Spleen (tissue), 11 donors: ENCODE data around the gene EHD4. TPM values are rescaled to one million over a fixed set of nuclear protein-coding genes. Genes with fewer than 3 reads are reported as not detected.

Experiments used
- DNase-seq: peaks from one replicate; pipeline ENCODE4 v3.0.0-alpha.2; 2020
- H3K27ac ChIP-seq, 8 donors: fragments of 200-600 bp; sonication (generic) in 7 of 8; 1 replicate in 4 of 8; 2 replicates in 4 of 8; pipeline versions ENCODE4 v1.5.0 to v1.8.0; 2016 to 2021; ENCODE audit warnings: inconsistent platforms in 4 of 8, mild to moderate bottlenecking in 4 of 8, moderate library complexity in 1 of 8
- H3K27me3 ChIP-seq, 7 donors: fragments of 200-600 bp; sonication (generic) in 6 of 7; replicated peaks in 1 of 7; 1 replicate in 4 of 7; 2 replicates in 3 of 7; pipeline versions ENCODE4 v1.5.0 to v1.8.0; 2016 to 2021; ENCODE audit warnings: inconsistent platforms in 3 of 7, mild to moderate bottlenecking in 1 of 7
- H3K36me3 ChIP-seq, 6 donors: fragments of 200-600 bp; sonication (generic) in 5 of 6; 1 replicate in 4 of 6; 2 replicates in 2 of 6; pipeline versions ENCODE4 v1.5.0 to v1.8.0; 2016 to 2021; ENCODE audit warnings: inconsistent platforms in 2 of 6
- H3K4me1 ChIP-seq, 6 donors: fragments of 200-600 bp; sonication (generic) in 5 of 6; 1 replicate in 3 of 6; 2 replicates in 3 of 6; pipeline versions ENCODE4 v1.5.0 to v1.8.0; 2016 to 2021; ENCODE audit warnings: inconsistent platforms in 3 of 6
- H3K4me3 ChIP-seq, 8 donors: fragments of 200-600 bp; sonication (generic) in 7 of 8; 1 replicate in 4 of 8; 2 replicates in 4 of 8; pipeline versions ENCODE4 v1.5.0 to v1.8.0; 2016 to 2021; ENCODE audit warnings: inconsistent platforms in 4 of 8, mild to moderate bottlenecking in 4 of 8, moderate library complexity in 2 of 8
- H3K9me3 ChIP-seq, 8 donors: fragments of 200-600 bp; sonication (generic) in 7 of 8; 1 replicate in 4 of 8; 2 replicates in 4 of 8; pipeline versions ENCODE4 v1.5.0 to v1.8.0; 2016 to 2021; ENCODE audit warnings: inconsistent platforms in 4 of 8
- CTCF ChIP-seq, 11 experiments: fragments of 200-600 bp in 7 of 11; fragments of 450-650 bp in 4 of 11; sonication (generic) in 4 of 11; IDR thresholded peaks in 8 of 11; conservative IDR thresholded peaks in 3 of 11; 1 replicate in 7 of 11; 2 replicates in 4 of 11; pipeline versions ENCODE4 v1.4.0 to v1.8.0; 2016 to 2021; ENCODE audit warnings: antibody characterized with exemption in 11 of 11, inconsistent platforms in 4 of 11, mild to moderate bottlenecking in 1 of 11
- POLR2A ChIP-seq, 3 donors: fragments of 450-650 bp; IDR thresholded peaks; one replicate each; pipeline ENCODE4 v1.5.1; 2017; ENCODE audit warnings: antibody characterized with exemption in 3 of 3, mild to moderate bottlenecking in 1 of 3
- POLR2AphosphoS5 ChIP-seq, 3 donors: sonication (generic); formaldehyde crosslinking; IDR thresholded peaks; one replicate each; pipeline ENCODE4 v1.5.1; 2017; ENCODE audit warnings: antibody characterized with exemption in 3 of 3
- WGBS, 5 donors: extraction: QIAGEN DNeasy Blood & Tissue Kit in 3 of 5; methylation state at CpG; one replicate each; pipeline versions ENCODE4 v1.1.5 to v1.1.7; 2013 to 2018; 5-methylcytosine and 5-hydroxymethylcytosine counted together
- intact Hi-C: fragments of 100-400 bp; cut with DNase I; formaldehyde crosslinking; loops from one replicate; pipeline ENCODE4 v1.15.0; 2023; ENCODE audit warnings: low total_unique reads
- polyA plus RNA-seq, 3 donors: library from polyadenylated mRNA; stranded (reverse); fragments of 200-250 nt; gene quantifications; one replicate each; pipeline ENCODE4 v1.2.1, GENCODE V29; 2013
- total RNA-seq, 7 donors: library from RNA; depleted of rRNA in 3 of 7; stranded (reverse); fragments of >200 nt in 3 of 7; fragmentation: NEBNext Ultra II Directional in 4 of 7; extraction: Animal tissue kit (Norgen Biotek cat#: 25700) in 4 of 7; gene quantifications; one replicate each; pipeline versions ENCODE4 v1.1.0 to v1.2.1, GENCODE V29; 2016 to 2021
- donor health status: healthy with polysubstance abuse.
- donor health status: DM: no; HTN: no; CAD: no; lungs with moderate emphysema.
- donor health status: DM: no; HTN: no; CAD: no.
- donor health status: Bipolar disorder and iron deficiency.
- donor health status: healthy.
- donor health status: DM: no; HTN: no; CAD: no.
- donor health status: DM: yes; HTN: yes; CAD: no.

The EHD4 gene
- total and polyA plus RNA-seq, 10 donors = 5.5 to 33.2 (median 21.7) TPM

- TF ChIP-seq POLR2A (IDR thresholded peaks at IDR 0.05) = no peak
- no peak for TF ChIP-seq CTCF (IDR thresholded peaks at IDR 0.05 in 8 of 11, conservative IDR thresholded peaks at IDR 0.05 in 3 of 11)
- no peak for TF ChIP-seq POLR2AphosphoS5 (IDR thresholded peaks at IDR 0.05)
- H3K36me3 ChIP-seq = no peaks in the 10 kb centered on the region
- DNase-seq = no peak
- no peaks in the 10 kb centered on the region for H3K9me3 ChIP-seq
- no peak overlapping the region for H3K27ac ChIP-seq
- intact Hi-C loops = no loop called here
- WGBS, 5 donors = 66 to 78% (median 71%) methylated on average over 9 of the region's 9 CpGs
- no peaks in the 10 kb centered on the region for H3K4me1 ChIP-seq
- H3K27me3 ChIP-seq = peaks cover 0 to 18% (median 0%) of the 10 kb centered on the region in 7 donors
- H3K4me3 ChIP-seq = no peak overlapping the region
Measured at GRCh38 chr15:41870689-41871081, 101.7 kb downstream of the EHD4 start.

GRCh38 chr15:41869770-41870688, 102.3 kb downstream of the EHD4 start:
- Histone ChIP-seq H3K27me3 (peaks cover 0 to 19% (median 0%) of the 10 kb centered on the region in 7 donors), H3K4me1 (no peaks in the 10 kb centered on the region), H3K36me3 (no peaks in the 10 kb centered on the region), H3K27ac (no peak overlapping the region), H3K4me3 (no peak overlapping the region), H3K9me3 (no peaks in the 10 kb centered on the region)
- WGBS, 5 donors = 86 to 95% (median 91%) methylated on average over 19 to 42 of the region's 42 CpGs
- intact Hi-C loops = no loop called here
- TF ChIP-seq POLR2A (IDR thresholded peaks at IDR 0.05) = no peak
- TF ChIP-seq CTCF (IDR thresholded peaks at IDR 0.05 in 8 of 11, conservative IDR thresholded peaks at IDR 0.05 in 3 of 11) = no peak
- no peak for TF ChIP-seq POLR2AphosphoS5 (IDR thresholded peaks at IDR 0.05)
- DNase-seq = no peak

- intact Hi-C loops = no loop called here
- peaks cover 0 to 8% (median 0%) of the 10 kb centered on the region in 7 donors for H3K27me3 ChIP-seq
- no peak overlapping the region for H3K4me3 ChIP-seq
- WGBS, 5 donors = 78 to 99% (median 95%) methylated on average over 3 to 15 of the region's 15 CpGs
- no peaks in the 10 kb centered on the region for H3K36me3 ChIP-seq
- no peaks in the 10 kb centered on the region for H3K9me3 ChIP-seq
- TF ChIP-seq CTCF (IDR thresholded peaks at IDR 0.05 in 8 of 11, conservative IDR thresholded peaks at IDR 0.05 in 3 of 11) (no peak), POLR2AphosphoS5 (IDR thresholded peaks at IDR 0.05) (no peak), POLR2A (IDR thresholded peaks at IDR 0.05) (no peak)
- DNase-seq = no peak
- no peaks in the 10 kb centered on the region for H3K4me1 ChIP-seq
- H3K27ac ChIP-seq = no peak overlapping the region
Measured at GRCh38 chr15:41868321-41868720, 104.0 kb downstream of the EHD4 start.

- Histone ChIP-seq H3K4me1 (no peaks in the 10 kb centered on the region), H3K27me3 (peaks cover 0 to 13% (median 0%) of the 10 kb centered on the region in 7 donors), H3K4me3 (no peak overlapping the region), H3K36me3 (no peaks in the 10 kb centered on the region), H3K9me3 (no peaks in the 10 kb centered on the region), H3K27ac (no peak overlapping the region)
- DNase-seq = no peak
- intact Hi-C loops = no loop called here
- 86 to 90% (median 89%) methylated on average over 13 to 25 of the region's 25 CpGs for WGBS, 5 donors
- TF ChIP-seq CTCF (IDR thresholded peaks at IDR 0.05 in 8 of 11, conservative IDR thresholded peaks at IDR 0.05 in 3 of 11) = no peak
- no peak for TF ChIP-seq POLR2AphosphoS5 (IDR thresholded peaks at IDR 0.05)
- no peak for TF ChIP-seq POLR2A (IDR thresholded peaks at IDR 0.05)
Measured at GRCh38 chr15:41866872-41867579, 105.3 kb downstream of the EHD4 start.
